ENCODE measurements around the gene SGK2.

Gene SGK2

GRCh38 chr20:43558412-43559146, at the start of gene SGK2:
Gene SGK2 (plus strand): TSS chr20:43559027. CDS start chr20:43566496, 7,469 bp downstream.
- no peak for DNase-seq

- no peak for DNase-seq
Measured at GRCh38 chr20:43511879-43512278, 46.9 kb upstream of the SGK2 start.

GRCh38 chr20:43513372-43513930, 45.4 kb upstream of the SGK2 start:
- DNase-seq: no peak

GRCh38 chr20:43513931-43514647, 44.7 kb upstream of the SGK2 start:
- peak; percentile 96 for DNase-seq

GRCh38 chr20:43514648-43514999, 44.2 kb upstream of the SGK2 start:
- peak; percentile 10 for DNase-seq

- no peak for DNase-seq
Measured at GRCh38 chr20:43515628-43516027, 43.2 kb upstream of the SGK2 start.

GRCh38 chr20:43516251-43516824, 42.5 kb upstream of the SGK2 start:
- no peak for DNase-seq

- no peak for DNase-seq
Measured at GRCh38 chr20:43520074-43520630, 38.7 kb upstream of the SGK2 start.

- no peak for DNase-seq
Measured at GRCh38 chr20:43525021-43525420, 33.8 kb upstream of the SGK2 start.

GRCh38 chr20:43528258-43528875, 30.5 kb upstream of the SGK2 start:
- no peak for DNase-seq

GRCh38 chr20:43529051-43529450, 29.8 kb upstream of the SGK2 start:
- DNase-seq: no peak

- DNase-seq: no peak
Measured at GRCh38 chr20:43529457-43530153, 29.2 kb upstream of the SGK2 start.

- no peak for DNase-seq
Measured at GRCh38 chr20:43530321-43531090, 28.3 kb upstream of the SGK2 start.

GRCh38 chr20:43531091-43531443, 27.8 kb upstream of the SGK2 start:
- DNase-seq: no peak

GRCh38 chr20:43532416-43533055, 26.3 kb upstream of the SGK2 start:
- no peak for DNase-seq

- DNase-seq: no peak
Measured at GRCh38 chr20:43533060-43533459, 25.8 kb upstream of the SGK2 start.

- DNase-seq: no peak
Measured at GRCh38 chr20:43534016-43534415, 24.8 kb upstream of the SGK2 start.

GRCh38 chr20:43534791-43535350, 24.0 kb upstream of the SGK2 start:
- no peak for DNase-seq

- DNase-seq: no peak
Measured at GRCh38 chr20:43535370-43536004, 23.3 kb upstream of the SGK2 start.
